ENCODE data around the gene CD59.

- TF ChIP-seq POLR2AphosphoS5 (IDR thresholded peaks at IDR 0.05; ENCODE audit: low read depth) (no peak), CTCF (IDR thresholded peaks at IDR 0.05; ENCODE audit: insufficient read depth, low read length) (no peak), GABPA (IDR thresholded peaks at IDR 0.05; ENCODE audit: low read depth) (no peak)
Observed at GRCh38 chr11:33656768-33657167, 79.5 kb downstream of the CD59 start.
